Measurements from ENCODE around the gene IZUMO3.

Gene IZUMO3

GRCh38 chr9:24502206-24502937 is 43.3 kb downstream of the IZUMO3 start:
- Histone ChIP-seq H3K4me2 (ENCODE audit: low read length) (no peak overlapping the region), H3K27me3 (ENCODE audit: insufficient read depth, low read length) (no peaks in the 10 kb centered on the region), H3K4me1 (ENCODE audit: insufficient read depth, low read length, severe bottlenecking) (no peaks in the 10 kb centered on the region), H3K27ac (ENCODE audit: low read depth, low read length, poor library complexity, severe bottlenecking) (no peak overlapping the region), H3K9ac (ENCODE audit: low read length) (no peak overlapping the region), H3K79me2 (ENCODE audit: insufficient read depth, low read length) (no peaks in the 10 kb centered on the region), H3F3A (ENCODE audit: insufficient read depth, low read length) (no peaks in the 10 kb centered on the region), H2AFZ (ENCODE audit: low read length) (no peak overlapping the region), H3K36me3 (ENCODE audit: insufficient read depth, low read length) (no peaks in the 10 kb centered on the region), H3K9me2 (ENCODE audit: low read depth, low read length) (no peaks in the 10 kb centered on the region; the same call in 1 of the 2 replicates), H3K9me3 (ENCODE audit: low read length) (no peaks in the 10 kb centered on the region), H4K20me1 (ENCODE audit: insufficient read depth, low read length) (no peaks in the 10 kb centered on the region), H3K4me3 (ENCODE audit: low read depth, low read length, poor library complexity, severe bottlenecking) (no peak overlapping the region)
- TF ChIP-seq EZH2 (IDR thresholded peaks at IDR 0.05; ENCODE audit: borderline replicate concordance, low read length), result no peak
- no peak for TF ChIP-seq CTCF (IDR thresholded peaks at IDR 0.05; ENCODE audit: low read length)

- no peak overlapping the region for H3K27ac ChIP-seq (ENCODE audit: low read depth, low read length, poor library complexity, severe bottlenecking)
- no peaks in the 10 kb centered on the region for H3K27me3 ChIP-seq (ENCODE audit: insufficient read depth, low read length)
- no peaks in the 10 kb centered on the region for H3K36me3 ChIP-seq (ENCODE audit: insufficient read depth, low read length)
- no peak overlapping the region for H3K4me2 ChIP-seq (ENCODE audit: low read length)
- no peak overlapping the region for H3K9ac ChIP-seq (ENCODE audit: low read length)
- no peak overlapping the region for H2AFZ ChIP-seq (ENCODE audit: low read length)
- no peaks in the 10 kb centered on the region; the same call in 1 of the 2 replicates for H3K9me2 ChIP-seq (ENCODE audit: low read depth, low read length)
- H3K4me3 ChIP-seq (ENCODE audit: low read depth, low read length, poor library complexity, severe bottlenecking), result no peak overlapping the region
- H3K9me3 ChIP-seq (ENCODE audit: low read length), result no peaks in the 10 kb centered on the region
- no peaks in the 10 kb centered on the region for H3F3A ChIP-seq (ENCODE audit: insufficient read depth, low read length)
- no peaks in the 10 kb centered on the region for H4K20me1 ChIP-seq (ENCODE audit: insufficient read depth, low read length)
- H3K79me2 ChIP-seq (ENCODE audit: insufficient read depth, low read length), result no peaks in the 10 kb centered on the region
- TF ChIP-seq CTCF (IDR thresholded peaks at IDR 0.05; ENCODE audit: low read length), result no peak
- TF ChIP-seq EZH2 (IDR thresholded peaks at IDR 0.05; ENCODE audit: borderline replicate concordance, low read length), result no peak
- H3K4me1 ChIP-seq (ENCODE audit: insufficient read depth, low read length, severe bottlenecking), result no peaks in the 10 kb centered on the region
Observed at GRCh38 chr9:24500761-24501160, 44.9 kb downstream of the IZUMO3 start.

- no peaks in the 10 kb centered on the region; the same call in 1 of the 2 replicates for H3K9me2 ChIP-seq (ENCODE audit: low read depth, low read length)
- no peak for TF ChIP-seq CTCF (IDR thresholded peaks at IDR 0.05; ENCODE audit: low read length)
- TF ChIP-seq EZH2 (IDR thresholded peaks at IDR 0.05; ENCODE audit: borderline replicate concordance, low read length), result no peak
- no peaks in the 10 kb centered on the region for H3K4me1 ChIP-seq (ENCODE audit: insufficient read depth, low read length, severe bottlenecking)
- H3K79me2 ChIP-seq (ENCODE audit: insufficient read depth, low read length), result no peaks in the 10 kb centered on the region
- no peaks in the 10 kb centered on the region for H3F3A ChIP-seq (ENCODE audit: insufficient read depth, low read length)
- no peak overlapping the region for H3K4me3 ChIP-seq (ENCODE audit: low read depth, low read length, poor library complexity, severe bottlenecking)
- H3K27ac ChIP-seq (ENCODE audit: low read depth, low read length, poor library complexity, severe bottlenecking), result no peak overlapping the region
- no peaks in the 10 kb centered on the region for H3K36me3 ChIP-seq (ENCODE audit: insufficient read depth, low read length)
- no peak overlapping the region for H3K9ac ChIP-seq (ENCODE audit: low read length)
- H4K20me1 ChIP-seq (ENCODE audit: insufficient read depth, low read length), result no peaks in the 10 kb centered on the region
- H3K27me3 ChIP-seq (ENCODE audit: insufficient read depth, low read length), result no peaks in the 10 kb centered on the region
- no peak overlapping the region for H3K4me2 ChIP-seq (ENCODE audit: low read length)
- H3K9me3 ChIP-seq (ENCODE audit: low read length), result no peaks in the 10 kb centered on the region
- no peak overlapping the region for H2AFZ ChIP-seq (ENCODE audit: low read length)
Observed at GRCh38 chr9:24498632-24499031, 47.1 kb downstream of the IZUMO3 start.
